Measurements from ENCODE around the gene PNLIPRP3. TPM values are rescaled to one million over a fixed set of nuclear protein-coding genes. Genes with fewer than 3 reads are reported as not detected.

PNLIPRP3 gene
- polyA plus RNA-seq, 3 donors, result not detected

GRCh38 chr10:116430288-116430687 is 2.6 kb downstream of the PNLIPRP3 start:
- no peak overlapping the region for H3K4me3 Mint-ChIP-seq
- DNase-seq, result no peak
- WGBS (ENCODE audit: insufficient coverage), result no CpG with 5 or more reads among the region's 1 CpG

DNA sequence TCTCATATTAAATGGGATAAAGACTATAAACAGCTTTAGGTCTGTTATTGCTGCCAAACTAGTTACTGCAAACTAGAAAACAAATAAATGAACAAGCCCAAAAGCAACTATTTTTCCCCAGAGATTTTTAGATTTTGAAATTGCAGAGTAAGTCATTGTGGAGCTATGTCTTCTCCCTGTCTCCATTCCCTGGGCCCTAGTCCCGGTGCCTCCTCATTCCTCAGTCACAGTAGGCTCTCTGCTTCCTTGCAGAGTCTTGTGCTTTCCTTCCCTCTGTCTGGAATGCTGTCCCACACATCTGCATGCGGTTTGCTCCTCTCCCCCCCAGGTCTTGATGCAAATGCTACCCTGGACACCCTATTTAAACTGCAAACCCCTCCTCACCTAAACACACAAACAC is 4.0 kb downstream of the PNLIPRP3 start:
- Histone ChIP-seq H3K27me3 (ENCODE audit: control insufficient read depth in 2 of 2, insufficient read depth in 2 of 2, low read length in 2 of 2) (peaks cover 0 to 2% of the 10 kb centered on the region in 2 donors), H3K4me3 (replicated peaks in 1 of 3; ENCODE audit: low read depth in 2 of 3, low read length in 3 of 3) (no peak overlapping the region), H3K4me2 (replicated peaks; ENCODE audit: extremely low read depth, low read length, poor library complexity, severe bottlenecking) (no peak overlapping the region), H3K27ac (ENCODE audit: low read depth in 1 of 2, low read length in 2 of 2) (no peak overlapping the region), H4K20me1 (ENCODE audit: insufficient read depth, low read length) (no peaks in the 10 kb centered on the region), H3K36me3 (replicated peaks in 1 of 2; ENCODE audit: control insufficient read depth in 1 of 2, insufficient read depth in 2 of 2, low read length in 2 of 2) (no peaks in the 10 kb centered on the region), H3K79me2 (ENCODE audit: insufficient read depth, low read length) (no peaks in the 10 kb centered on the region), H3K9me3 (replicated peaks in 1 of 2; ENCODE audit: control insufficient read depth in 1 of 2, insufficient read depth in 1 of 2, low read length in 2 of 2) (no peaks in the 10 kb centered on the region), H3K9ac (ENCODE audit: insufficient read depth, low read length, poor library complexity, severe bottlenecking) (no peak overlapping the region), H2AFZ (ENCODE audit: insufficient read depth, low read depth, low read length, poor library complexity, severe bottlenecking) (no peak overlapping the region), H3K4me1 (ENCODE audit: control insufficient read depth in 1 of 2, insufficient read depth in 2 of 2, low read length in 2 of 2) (no peaks in the 10 kb centered on the region)
- TF ChIP-seq CTCF (IDR thresholded peaks at IDR 0.05), result no peak
- 93% methylated on average over 2 of the region's 2 CpGs for whole genome bisulfite sequencing (ENCODE audit: insufficient coverage)
- H3K27me3 Mint-ChIP-seq (ENCODE audit: low read depth in 3 of 3), result peaks cover 0 to 1% (median 0%) of the 10 kb centered on the region in 3 donors
- no peak overlapping the region for H3K4me3 Mint-ChIP-seq
- H3K9me3 Mint-ChIP-seq, result no peaks in the 10 kb centered on the region
- intact Hi-C loops (cut with micrococcal nuclease), result no loop called here
- no peaks in the 10 kb centered on the region for H3K36me3 Mint-ChIP-seq
- H3K4me1 Mint-ChIP-seq, result no peaks in the 10 kb centered on the region
- no peak for DNase-seq
- H3K27ac Mint-ChIP-seq, result no peak overlapping the region

More at GRCh38 chr10:116430288-116430687, 2.6 kb downstream of the PNLIPRP3 start:
- no peaks in the 10 kb centered on the region for H3K4me1 Mint-ChIP-seq
- no peaks in the 10 kb centered on the region for H3K4me1 ChIP-seq (ENCODE audit: control insufficient read depth in 1 of 2, insufficient read depth in 2 of 2, low read length in 2 of 2)
- H3K9me3 ChIP-seq (replicated peaks in 1 of 2; ENCODE audit: control insufficient read depth in 1 of 2, insufficient read depth in 1 of 2, low read length in 2 of 2), result no peaks in the 10 kb centered on the region
- no peaks in the 10 kb centered on the region for H3K36me3 ChIP-seq (replicated peaks in 1 of 2; ENCODE audit: control insufficient read depth in 1 of 2, insufficient read depth in 2 of 2, low read length in 2 of 2)
- no peak overlapping the region for H2AFZ ChIP-seq (ENCODE audit: insufficient read depth, low read depth, low read length, poor library complexity, severe bottlenecking)
- TF ChIP-seq CTCF (IDR thresholded peaks at IDR 0.05), result no peak
- H3K27ac ChIP-seq (ENCODE audit: low read depth in 1 of 2, low read length in 2 of 2), result no peak overlapping the region
- H3K27me3 ChIP-seq (ENCODE audit: control insufficient read depth in 2 of 2, insufficient read depth in 2 of 2, low read length in 2 of 2), result peaks cover 0 to 2% of the 10 kb centered on the region in 2 donors
- peaks cover 0 to 1% (median 0%) of the 10 kb centered on the region in 3 donors for H3K27me3 Mint-ChIP-seq (ENCODE audit: low read depth in 3 of 3)
- H3K36me3 Mint-ChIP-seq, result no peaks in the 10 kb centered on the region
- H3K79me2 ChIP-seq (ENCODE audit: insufficient read depth, low read length), result no peaks in the 10 kb centered on the region
- H3K9me3 Mint-ChIP-seq, result no peaks in the 10 kb centered on the region
- no peak overlapping the region for H3K4me3 ChIP-seq (replicated peaks in 1 of 3; ENCODE audit: low read depth in 2 of 3, low read length in 3 of 3)
- intact Hi-C loops (cut with micrococcal nuclease), result no loop called here
- no peaks in the 10 kb centered on the region for H4K20me1 ChIP-seq (ENCODE audit: insufficient read depth, low read length)
- H3K27ac Mint-ChIP-seq, result no peak overlapping the region
- no peak overlapping the region for H3K4me2 ChIP-seq (replicated peaks; ENCODE audit: extremely low read depth, low read length, poor library complexity, severe bottlenecking)
- H3K9ac ChIP-seq (ENCODE audit: insufficient read depth, low read length, poor library complexity, severe bottlenecking), result no peak overlapping the region

Measured in CD14-positive monocyte (primary cell).